Stimulated activated CD8-positive, alpha-beta memory T cell treated with anti-CD3 and anti-CD28 coated beads, Interleukin-4, amount 100 ng/mL, for 4 hours (primary cell): ENCODE measurements around the gene POLA2.
"Not testable (repeated sequence)": the region's sequence is repeated elsewhere in the genome, so short reads cannot be mapped to it uniquely, and the experiment has no call there.

Experiments used
- DNase-seq, 2 donors: peaks; one replicate each; pipeline ENCODE4 v3.0.0-alpha.2; 2020; ENCODE audit warnings: low read depth in 2 of 2, low spot score in 1 of 2

The POLA2 gene

DNA sequence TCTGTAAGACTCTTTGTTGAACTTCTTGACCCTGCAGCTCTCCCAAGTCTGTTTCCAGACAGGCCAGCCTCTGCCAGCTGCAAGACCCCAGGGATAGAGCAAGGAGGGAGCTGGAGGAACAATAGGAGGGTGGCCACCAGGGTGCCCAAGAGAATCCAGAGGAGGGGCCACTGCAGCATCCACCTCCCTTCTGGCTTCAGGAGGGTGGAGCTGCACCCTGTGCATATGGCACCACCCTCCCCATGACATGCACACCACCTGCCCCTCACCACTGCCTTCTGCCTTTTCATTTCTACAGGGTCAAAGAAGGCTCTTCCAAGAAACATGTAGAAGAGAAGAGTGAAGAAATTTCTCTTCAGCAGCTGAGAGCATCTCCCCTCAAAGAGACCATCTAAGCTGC, 20.1 kb upstream of the POLA2 start:
- no peak for DNase-seq

DNA sequence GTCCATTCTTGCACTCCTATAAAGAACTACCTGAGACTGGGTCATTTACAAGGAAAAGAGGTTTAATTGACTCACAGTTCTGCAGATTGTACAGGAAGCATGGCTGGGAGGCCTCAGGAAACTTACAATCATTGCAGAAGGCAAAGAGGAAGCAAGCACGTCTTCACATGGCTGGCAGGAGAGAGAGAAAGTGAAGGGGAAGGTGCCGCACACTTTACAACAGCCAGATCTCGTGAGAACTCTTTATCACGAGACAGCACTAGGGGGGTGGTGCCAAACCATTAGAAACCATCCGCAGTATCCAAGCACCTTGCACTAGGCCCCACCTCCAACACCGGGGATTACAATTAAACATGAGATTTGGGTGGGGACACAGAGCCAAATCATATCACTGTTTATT, 19.4 kb upstream of the POLA2 start:
- DNase-seq, result no peak

DNA sequence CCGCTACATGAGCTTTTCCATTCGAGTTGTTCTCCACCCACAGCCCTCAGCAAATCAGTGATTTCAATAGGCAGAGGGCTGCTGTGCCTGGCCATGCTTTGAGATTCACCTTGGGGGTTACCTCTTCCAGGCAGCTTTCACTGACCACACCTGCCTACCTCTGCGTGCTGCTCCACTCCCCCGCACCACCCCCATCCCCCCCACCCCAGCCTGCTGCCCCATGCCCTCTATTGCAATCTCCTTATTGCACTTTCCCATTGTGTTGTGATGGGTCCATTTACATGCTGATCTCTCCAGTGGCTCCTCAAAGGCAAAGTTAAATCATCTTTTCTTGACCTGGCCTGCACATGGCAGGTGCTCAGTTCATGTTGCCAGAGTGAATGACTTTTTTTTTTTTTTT, 18.0 kb upstream of the POLA2 start:
- DNase-seq, result no peak

DNA sequence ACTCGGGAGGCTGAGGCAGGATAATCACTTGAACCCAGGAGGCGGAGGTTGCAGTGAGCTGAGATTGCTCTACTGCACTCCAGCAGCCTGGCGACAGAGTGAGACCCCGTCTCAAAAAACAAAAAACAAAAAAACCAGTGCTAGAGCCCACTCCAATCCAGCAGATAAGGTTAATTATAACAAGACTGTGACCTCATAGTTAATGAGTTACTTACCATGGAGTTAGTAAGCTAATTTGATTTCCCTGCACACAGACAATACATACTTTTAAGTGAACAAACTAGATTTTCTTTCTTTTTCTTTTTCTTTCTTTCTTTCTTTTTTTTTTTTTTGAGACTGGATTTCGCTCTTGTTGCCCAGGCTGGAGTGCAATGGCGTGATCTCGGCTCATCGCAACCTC, 16.7 kb upstream of the POLA2 start:
- not testable (repeated sequence) for DNase-seq

DNA sequence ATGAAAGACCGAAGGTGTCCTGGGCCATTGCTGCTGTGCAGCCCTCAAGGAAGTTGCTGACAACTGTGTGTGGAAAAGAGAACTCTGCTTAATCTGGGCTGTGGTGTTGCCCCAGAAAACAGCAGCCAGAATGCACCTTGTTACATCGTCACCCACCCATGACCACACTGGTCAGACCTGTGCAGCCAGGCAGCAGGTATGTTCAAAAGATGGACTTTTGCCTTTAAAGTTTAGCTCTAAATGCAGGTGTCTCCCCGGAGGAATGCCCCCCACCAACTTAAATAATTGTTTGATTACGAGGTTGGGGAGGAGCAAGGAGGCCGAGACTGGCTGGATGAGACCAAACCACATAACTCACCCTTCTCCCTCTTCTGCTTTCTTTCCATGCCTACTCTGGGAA, 15.3 kb upstream of the POLA2 start:
- no peak for DNase-seq

DNA sequence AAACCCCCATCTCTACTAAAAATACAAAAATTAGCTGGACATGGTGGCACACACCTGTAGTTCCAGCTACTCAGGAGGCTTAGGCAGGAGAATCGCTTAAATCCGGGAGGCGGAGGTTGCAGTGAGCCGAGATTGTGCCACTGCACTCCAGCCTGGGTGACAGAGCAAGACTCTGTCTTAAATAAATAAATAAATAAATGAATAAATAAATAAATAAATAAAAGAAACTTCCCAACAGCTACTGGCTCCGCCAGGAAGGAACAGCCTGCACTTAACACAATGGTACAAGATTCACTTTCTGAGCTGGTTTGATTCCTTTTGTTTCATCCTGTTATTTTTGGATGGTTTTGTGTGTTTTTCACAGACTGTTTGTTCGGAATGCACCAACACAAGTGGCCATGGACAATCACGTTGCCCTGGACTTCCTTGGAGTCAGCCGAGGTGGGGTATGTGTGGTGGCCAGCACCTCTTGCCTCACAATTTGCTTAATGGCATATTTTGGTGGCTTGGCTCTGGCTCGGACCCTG, 13.5 kb upstream of the POLA2 start:
- not testable (repeated sequence) for DNase-seq

DNA sequence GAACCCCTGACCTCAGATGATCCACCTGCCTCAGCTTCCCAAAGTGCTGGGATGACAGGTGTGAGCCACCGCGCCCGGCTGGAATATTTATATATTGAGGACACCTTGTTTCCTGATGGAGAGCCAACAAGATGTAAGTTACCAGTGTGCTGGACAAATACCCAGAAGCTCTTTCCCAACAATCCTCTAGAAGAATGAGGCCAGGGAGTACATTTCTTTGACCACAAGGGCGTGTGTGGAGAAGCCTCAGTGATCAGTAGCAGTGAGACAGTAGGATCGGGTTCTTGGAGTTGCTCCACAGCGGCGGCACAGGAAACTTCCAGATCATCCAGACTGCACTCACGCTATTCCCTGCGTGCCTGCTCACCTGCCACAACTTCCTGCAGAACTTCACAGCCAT, 10.3 kb upstream of the POLA2 start:
- DNase-seq, result no peak

DNA sequence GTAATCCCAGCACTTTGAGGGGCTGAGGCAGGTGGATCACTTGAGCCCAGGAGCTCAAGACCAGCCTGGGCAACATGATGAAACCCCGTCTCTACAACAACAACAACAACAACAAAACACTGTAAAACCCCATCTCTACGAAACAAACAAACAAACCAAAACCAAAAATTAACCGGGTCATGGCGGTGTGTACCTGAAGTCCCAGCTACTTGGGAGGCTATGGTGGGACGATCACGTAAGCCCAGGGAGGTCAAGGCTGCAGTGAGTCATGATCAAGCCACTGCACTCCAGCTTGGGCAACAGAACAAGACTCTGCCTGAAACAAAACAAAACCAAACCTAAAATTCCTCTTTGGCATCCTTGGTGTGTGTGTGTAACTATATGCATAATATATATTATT, 7.0 kb upstream of the POLA2 start:
- no peak for DNase-seq

DNA sequence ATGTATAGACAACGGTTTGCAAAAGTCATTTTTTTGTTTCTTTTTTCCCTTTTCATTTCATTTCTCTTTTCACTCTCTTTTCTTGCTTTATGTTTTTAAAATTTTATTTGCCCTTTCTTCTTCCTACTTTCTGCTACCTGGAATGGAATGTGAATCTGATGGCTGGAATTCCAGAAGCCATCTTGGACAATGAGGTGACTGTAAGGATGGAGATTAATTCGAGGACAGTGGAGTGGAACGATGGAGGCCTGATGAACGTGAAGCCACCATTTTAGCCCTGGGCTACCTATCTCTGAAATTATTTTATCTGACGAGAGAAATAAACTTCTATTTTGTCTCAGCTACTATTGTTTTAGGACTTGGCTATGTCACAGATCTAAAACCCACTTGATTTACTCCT, 2.8 kb upstream of the POLA2 start:
- no peak for DNase-seq

DNA sequence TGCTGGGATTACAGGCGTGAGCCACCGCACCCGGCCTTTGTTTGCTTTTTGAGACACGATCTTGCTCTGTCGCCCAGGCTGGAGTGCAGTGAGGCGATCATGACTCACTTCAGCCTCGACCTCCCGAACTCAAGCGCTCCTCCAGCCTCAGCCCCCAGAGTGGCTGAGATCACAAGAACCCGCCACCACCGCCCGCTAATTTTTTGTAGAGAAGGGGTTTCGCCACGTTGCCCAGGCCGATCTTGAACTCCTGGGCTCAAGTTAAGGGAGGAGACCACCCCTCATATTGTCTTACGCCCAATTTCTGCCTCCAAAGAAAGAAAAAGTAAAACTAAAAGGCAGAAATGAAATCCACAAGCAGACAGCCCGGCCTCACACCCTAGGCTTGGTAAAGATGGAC, 1.5 kb upstream of the POLA2 start:
- DNase-seq, result no peak

DNA sequence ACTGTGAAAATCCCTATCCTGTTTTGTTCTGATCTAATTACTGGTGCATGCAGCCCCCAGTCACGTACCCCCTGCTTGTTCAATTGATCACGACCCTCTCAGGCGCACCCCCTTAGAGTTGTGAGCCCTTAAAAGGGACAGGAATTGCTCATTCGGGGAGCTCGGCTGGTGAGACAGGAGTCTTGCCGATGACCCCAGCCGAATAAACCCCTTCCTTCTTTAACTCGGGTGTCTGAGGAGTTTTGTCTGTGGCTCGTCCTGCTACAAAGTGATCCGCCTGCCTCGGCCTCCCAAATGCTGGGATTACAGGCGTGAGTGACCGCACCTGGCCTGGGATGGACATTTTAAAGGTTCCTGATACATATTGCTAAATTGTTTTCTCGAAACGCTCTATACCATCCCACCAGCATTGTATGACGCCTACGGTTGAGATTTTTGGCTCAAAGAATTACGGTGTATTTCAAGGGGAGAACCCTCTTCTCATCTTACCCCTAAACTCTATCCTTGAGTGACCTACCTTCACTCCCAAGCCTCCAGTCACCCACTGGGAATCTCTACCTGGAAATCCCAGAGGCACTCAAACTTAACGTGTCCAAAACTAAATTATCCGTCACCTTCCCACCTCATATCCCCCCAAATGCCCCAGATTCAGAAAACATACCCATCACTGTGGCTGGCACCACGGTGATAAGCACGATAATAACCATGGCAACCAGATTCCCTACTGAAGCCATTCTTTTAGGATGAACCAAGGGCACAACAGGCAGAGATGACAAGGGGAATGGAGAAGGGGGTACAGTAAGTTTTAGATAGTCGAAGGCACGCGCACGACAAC, 789 bp upstream of the POLA2 start:
- no peak for DNase-seq

DNA sequence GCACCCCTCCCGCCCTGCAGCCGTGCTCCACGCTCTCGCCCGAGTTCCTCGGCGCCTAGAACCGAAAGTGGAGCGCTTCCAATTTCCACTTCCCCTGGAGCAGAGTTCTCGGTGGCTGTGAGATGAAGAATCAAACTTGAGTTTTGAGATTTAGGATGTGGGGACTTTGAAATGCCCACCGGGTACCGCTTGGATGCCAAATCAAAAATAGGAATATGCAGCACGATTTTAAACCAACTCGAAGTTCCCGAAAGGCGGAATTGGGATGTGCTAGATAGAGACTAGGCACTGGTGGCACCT, 569 bp downstream of the POLA2 start:
- peak; percentile 3 to 7 for DNase-seq

DNA sequence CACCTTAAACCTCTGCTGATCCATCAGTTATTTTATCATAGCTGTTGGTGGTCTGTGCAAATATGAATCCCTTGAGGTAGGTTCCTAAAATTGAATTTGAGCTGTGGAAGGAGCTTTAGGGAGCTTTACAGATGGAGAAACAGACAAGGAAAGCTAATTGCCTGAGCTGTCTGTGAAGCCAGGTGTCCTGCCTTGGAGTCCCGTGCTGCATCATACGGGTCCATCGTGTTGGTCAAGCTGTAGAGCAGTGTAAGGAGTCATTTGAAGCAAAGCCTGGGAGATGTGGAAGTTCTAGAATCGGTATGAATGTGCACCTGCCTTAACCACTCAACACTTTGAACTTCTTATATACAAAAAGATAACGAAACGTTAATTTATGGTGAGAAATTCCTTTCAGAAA, 1.0 kb downstream of the POLA2 start:
- DNase-seq, result no peak

DNA sequence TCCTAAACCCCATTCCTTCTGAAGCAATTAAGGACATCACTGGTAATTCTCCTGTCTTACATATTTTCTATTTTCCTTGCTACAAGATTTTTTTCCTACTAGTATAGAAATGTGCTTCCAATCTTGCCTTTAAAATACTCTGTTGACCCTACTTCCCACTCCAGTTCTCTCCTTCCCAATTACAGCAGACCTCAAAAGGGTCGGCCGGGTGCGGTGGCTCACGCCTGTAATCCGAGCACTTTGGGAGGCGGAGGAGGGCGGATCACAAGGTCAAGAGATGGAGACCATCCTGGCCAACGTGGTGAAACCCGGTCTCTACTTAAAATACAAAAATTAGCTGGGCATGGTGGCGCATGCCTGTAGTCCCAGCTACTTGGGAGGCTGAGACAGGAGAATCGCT, 3.0 kb downstream of the POLA2 start:
- DNase-seq, result not testable (repeated sequence)

DNA sequence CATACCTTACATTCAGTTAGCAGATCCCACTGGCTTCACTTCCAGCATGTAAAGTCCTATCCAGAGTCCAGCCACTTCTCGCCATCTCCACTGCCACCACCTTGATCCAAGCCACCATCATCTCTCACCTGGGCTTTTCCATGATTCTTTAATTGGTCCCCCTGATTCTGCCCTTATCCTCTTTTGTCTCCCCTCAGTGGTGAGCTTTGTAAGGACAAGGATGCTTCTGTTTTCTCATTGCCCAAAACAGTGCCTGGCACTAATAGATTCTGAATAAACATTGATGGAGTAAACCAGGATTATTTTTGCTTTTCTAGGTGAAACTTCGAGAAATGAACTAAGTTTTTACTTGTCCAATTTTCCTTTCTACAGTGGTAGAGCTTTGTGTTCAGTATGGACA, 4.4 kb downstream of the POLA2 start:
- DNase-seq, result no peak

DNA sequence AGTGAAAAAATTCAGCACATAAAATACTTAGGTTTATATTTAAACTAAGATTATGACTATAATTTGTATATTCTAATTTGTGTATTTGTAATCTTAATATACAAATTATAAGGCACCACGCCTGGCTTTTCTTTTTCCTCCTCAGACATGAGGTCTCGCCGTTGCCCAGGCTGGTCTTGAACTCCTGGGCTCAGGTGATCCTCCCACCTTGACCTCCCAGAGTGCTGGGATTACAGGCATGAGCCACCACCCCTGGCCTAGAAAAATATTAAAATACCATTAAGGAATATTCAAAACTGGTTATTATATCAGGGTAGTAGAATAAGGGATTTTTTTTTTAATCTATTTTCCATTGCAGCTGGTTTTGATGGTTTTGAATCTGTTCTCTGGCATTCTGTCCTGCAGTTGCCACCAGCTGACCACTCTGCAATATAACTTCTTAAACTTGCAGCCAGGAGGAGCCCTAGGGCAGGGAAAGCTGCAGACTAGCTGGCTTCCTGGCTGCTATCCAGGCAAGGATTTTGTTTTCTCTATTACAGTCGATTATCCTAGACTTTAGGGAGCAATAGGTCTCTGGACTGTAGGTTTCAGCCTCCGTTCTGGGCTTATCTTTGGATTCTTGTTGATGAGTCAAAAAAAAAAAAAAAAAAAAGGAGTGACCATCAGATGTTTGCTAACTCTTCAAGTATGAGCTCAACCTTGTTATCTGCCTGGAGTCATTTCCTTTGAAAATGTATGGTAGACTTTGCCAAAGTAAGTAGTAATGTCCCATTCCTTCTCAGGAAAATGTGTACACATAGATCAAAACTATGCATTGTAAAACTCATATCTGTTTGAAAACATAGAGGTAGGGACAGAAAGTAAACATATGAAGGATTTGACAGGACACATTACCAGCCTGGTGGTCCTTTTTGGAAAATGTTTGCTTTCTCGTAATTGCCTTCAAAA, 13.2 kb downstream of the POLA2 start:
- DNase-seq, result no peak

DNA sequence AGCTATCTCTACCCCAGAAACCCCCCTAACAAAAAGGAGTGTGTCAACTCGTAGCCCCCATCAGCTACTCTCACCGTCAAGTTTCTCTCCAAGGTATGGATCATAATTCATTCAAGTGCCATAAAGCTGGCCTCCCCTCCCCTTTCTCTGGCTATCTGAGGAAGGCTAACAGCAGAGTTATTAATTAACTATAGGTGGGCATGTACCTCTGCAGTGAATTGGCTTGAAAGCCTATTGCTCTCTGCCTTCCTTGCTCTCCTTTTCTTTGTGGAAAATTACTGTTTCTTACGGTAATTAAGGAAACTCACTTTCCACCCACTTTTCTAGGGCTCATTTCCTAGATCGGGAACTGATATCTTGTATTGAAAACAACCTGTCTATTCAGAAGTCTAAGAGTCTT, 14.1 kb downstream of the POLA2 start:
- no peak for DNase-seq

DNA sequence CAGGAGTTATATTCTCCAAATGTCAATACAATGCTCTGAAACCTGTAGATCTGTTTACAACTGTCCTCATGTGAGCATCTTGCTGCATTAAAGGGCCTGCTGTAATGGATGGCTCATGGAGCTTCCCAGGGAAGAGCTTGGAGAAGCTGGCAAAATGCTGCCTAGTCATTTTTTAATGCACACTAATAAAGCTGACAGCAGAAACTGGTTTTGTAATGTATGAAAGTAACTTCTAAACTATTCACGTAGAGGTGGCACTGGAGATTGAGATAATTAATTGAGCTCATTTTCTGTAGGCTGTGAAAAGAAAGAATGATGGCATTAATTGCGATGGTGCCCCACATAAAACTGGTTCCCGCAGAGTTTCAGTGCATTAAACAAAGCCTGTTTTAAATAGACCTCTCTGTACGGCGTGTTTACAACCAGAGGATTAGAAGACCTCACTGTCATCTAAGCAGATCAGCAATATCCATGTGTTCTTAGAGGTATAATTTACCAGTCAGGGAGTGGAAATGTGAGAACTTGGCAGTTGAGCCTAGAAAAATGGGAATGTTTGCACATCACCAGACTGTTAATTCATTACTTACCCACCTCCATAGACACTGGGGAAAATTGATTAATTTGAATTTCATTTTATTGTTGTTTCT, 16.0 kb downstream of the POLA2 start:
- DNase-seq, result no peak

DNA sequence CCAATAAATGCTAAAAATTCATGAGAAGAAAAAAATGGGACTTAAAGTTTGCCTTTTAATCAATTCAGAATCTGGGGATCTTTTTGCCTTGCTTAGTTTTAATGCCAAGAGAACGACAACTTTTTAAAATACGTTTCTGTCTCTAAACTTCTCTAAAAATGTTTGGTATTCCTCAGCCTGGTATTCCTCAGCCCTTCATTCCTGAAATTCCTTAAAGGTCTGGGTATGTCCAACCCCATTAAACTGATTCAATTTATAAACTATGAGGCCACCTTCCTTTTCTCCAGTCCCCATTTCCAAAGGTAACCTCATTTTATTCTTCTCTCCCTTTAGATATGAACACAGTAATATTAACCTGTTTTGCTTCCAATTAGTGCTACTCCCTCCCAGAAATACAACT, 16.6 kb downstream of the POLA2 start:
- no peak for DNase-seq

DNA sequence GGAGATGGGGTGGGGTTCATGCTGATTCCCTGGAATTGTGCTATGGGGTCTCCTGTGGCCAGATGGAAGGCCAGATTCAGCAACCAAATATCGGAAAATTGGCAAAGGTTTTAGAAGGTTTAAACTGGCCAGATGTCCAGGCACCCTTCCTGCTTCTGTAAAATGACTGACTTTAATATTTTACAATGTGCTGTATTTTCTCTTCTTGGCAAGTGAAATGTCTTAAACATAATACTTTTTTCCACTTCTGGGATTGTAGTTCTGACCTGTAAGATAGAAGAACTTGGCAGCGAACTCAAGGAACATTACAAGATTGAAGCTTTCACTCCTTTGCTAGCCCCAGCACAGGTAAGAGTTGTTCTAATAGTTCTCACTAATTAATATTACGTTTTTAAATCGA, 17.5 kb downstream of the POLA2 start:
- no peak for DNase-seq

DNA sequence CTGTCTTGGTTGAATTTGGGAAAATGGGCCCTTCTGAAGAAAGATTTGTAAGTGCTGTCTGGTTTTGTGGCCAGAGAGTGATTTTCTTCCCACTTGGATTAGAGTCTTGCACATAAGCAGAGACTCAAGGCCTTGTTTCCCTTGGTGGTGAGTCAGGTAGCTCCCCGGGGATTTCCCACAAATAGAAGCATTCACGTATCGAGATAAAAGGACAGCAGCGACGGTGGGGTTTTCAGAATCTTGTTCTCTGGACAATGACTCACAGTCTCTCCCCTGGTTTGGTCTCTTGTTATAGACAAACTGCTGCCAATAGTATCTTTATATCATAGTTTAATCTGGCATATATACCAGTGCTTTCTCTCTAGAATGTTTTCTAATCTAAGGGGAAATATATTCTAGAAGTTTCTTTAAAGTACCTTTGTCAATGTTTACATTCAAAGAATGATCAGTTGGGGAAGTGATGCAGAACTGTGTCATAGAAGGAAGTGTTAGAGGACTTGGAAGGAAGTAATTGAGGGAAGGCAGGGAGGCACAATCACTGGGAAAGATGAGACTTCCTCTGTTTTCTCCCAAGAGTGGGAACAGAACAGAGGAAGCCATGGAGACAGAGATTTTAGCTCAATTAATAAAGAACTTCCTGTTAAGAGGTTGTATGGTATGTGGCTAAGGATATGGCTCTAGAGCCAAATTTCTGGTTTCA, 18.1 kb downstream of the POLA2 start:
- DNase-seq, result peak; percentile 4 to 38
